HG03558 (cell line): ENCODE results near the gene FBXL4.

Experiments
- ATAC-seq: cut with Tn5 transposase; IDR thresholded peaks from one replicate; pipeline ENCODE4 v1.9.1; 2021; ENCODE audit warnings: moderate number of reproducible peaks; ENCODE audit not compliant: unreplicated experiment; ENCODE audit errors: extremely low read depth

Gene FBXL4

DNA sequence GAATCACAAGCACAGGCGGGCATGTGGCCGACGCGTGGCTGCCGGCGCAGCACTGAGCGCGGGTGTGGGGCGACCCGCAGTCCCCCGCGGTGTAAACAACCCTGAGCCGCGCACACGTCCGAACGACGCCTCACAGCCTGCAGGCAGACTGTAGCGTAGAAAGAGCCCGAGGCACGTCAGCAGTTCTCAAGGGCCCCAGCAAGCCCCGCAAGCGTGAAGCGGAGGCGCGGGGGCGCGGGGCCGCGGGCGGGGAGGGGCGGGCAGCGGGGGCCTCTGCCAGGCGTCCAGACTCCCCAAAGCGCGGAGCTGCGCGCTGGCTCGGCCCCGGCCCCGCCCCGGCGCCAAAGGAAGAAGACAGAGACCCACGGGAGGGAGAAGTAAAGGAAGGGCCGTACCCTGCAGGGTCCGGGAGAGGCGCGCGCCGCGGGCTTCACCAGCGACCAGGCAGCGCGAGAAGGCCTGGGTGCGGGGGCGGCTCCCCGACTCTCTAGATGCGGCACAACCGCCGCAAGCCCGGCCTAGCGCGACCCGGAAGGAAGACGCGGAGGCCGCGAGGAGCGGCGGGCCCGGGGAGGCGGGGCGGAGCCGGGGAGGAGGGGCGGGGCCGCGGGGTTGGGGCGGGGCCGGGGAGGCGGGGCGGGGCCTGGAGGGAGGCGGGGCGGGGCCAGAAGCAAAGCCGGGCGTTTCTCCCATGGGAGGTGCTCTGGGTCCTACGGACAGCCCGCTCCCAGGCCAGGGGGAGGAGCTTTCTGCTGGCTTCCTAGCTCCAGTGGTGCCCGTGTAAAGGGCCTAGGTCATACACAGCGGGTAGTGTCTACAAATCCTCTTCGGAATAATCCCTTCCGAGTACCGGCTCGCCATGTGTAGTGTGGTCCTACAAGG is at the start of gene FBXL4:
Gene FBXL4, minus strand, starts transcription at position 536 of the 882 bp plus-strand sequence. CDS start 20,958 bp downstream, outside the sequence.
- peak; percentile 46 for ATAC-seq

GRCh38 chr6:98995116-98995515 is 47.4 kb upstream of the FBXL4 start:
- no peak for ATAC-seq

DNA sequence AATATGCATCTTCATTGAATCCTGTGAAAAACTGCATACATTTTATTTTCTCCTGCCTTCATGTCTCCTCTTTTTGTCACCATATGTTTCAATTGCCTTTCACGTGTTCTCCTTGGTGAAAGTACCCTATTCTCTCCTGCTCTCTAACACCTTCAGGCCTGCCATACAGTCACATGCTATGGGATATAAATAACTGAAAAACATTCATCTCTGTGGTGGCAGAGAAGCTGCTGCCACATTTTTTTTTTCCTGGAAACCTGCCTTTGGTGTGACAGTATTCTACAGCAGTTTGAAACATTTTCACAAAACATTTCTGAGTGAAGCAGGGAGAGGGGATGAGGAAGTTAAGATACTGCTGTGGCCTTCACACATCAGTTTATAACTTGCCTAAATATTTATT is 44.8 kb upstream of the FBXL4 start:
- ATAC-seq: no peak

DNA sequence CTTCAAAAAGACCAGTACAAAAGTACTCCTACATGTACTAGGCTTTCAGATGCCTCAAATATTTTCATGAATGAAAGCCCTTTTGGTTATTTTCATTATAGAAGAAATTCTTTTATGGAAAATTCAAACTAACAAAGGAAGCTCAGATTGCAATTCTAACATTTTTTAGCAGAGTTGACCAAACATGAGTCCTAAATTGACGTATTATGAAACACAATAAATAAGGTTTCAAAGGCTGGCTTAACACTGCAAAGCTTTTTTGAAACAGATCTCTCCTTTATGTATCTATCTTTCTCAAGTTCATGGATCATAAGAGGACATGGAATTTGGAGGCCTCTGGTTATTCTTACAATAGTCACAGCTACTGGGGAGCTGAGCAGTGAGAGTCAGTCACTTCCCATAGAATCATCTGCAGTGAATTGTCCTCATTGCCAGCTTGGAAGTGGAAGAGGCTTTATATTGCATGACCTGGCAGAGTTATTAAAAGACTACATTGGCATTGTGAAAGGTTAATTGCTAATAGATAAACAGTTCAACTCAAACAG is 38.4 kb upstream of the FBXL4 start:
- no peak for ATAC-seq

GRCh38 chr6:98985391-98985790 is 37.6 kb upstream of the FBXL4 start:
- no peak for ATAC-seq

DNA sequence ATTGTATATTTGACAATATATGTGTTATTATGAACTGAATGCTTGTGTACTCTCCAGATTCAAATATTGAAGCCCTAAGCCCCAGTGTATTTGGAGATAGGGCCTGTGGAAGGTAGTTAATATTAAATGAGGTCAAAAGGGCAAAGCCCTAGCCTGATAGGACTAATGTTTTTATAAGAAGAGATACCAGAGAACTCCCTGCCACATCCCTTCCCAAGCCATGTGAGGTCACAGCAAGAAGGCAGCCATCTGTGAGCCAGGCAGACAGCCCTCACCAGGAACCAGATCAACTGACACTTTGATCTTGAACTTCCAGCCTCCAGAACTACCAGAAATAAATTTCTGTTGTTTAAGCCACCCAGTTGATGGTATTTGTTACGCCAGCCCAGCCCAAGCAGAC is 36.4 kb upstream of the FBXL4 start:
- no peak for ATAC-seq

- ATAC-seq: no peak
Observed at GRCh38 chr6:98981473-98981872, 33.7 kb upstream of the FBXL4 start.

DNA sequence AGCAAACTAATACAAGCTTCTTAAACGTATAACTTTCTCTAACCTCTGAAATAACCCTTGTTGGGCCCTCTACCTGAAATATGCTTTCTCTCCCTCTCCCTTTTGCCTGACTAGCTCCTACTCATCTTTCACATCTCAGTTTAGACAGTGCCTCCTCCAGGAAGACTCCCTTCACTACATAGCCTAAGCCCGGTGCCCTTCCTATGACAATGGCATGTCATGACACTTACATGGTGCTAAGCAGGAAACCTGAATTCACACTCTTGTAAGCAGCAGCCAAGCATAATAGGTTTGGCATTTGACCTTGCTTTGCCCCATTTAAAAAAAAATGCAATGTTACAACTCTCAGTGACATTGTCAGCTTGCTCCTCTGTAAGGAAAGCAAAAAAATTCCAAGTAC is 33.1 kb upstream of the FBXL4 start:
- ATAC-seq: no peak

DNA sequence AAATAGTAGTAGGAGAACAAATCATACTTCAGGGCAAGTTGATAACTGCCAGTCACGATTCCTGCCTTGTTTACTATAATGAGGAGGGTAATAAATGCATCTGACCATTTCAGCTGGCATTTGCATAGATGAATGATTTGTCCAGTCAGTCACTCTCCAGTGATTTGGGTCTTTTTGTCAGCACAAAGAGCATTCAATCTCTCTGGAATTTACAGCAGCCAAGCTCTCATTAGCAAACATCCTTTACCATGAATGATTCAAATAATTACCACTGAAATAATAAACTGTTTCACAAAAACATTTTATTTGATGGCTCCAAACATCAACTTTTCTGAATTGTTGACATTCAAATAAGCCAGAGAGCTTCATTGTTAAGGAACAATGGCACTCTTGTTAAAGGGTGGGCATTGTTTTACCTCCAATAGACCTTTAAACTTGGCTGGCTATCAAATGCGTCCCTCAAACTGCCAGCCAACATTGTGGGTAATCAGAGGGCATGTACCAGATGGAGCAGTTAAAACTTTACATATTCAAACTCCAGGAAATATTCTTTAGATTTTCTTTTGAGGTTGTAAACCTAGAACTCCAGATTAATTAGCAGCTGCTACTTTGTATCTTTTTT is 30.0 kb upstream of the FBXL4 start:
- ATAC-seq: no peak

GRCh38 chr6:98976674-98977385 is 29.1 kb upstream of the FBXL4 start:
- no peak for ATAC-seq

DNA sequence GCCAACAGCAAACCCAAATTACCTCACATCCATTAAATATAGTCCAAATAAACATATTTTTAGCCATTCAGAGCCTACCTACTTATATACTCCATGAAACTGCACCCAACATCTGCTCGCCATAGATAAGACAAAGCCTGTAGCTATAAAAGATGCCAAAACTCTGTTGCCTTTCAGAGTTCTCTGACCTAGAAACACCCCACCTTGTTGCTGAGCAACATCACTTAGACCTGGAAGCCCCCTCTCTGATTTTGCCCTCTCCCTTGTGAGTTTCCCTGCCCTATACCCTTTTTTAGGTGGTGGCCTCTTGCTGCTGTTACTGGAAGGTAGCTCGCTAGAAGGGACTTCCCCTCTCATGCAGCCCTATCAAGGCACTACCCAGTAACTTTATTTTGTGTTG is 27.7 kb upstream of the FBXL4 start:
- ATAC-seq: no peak

DNA sequence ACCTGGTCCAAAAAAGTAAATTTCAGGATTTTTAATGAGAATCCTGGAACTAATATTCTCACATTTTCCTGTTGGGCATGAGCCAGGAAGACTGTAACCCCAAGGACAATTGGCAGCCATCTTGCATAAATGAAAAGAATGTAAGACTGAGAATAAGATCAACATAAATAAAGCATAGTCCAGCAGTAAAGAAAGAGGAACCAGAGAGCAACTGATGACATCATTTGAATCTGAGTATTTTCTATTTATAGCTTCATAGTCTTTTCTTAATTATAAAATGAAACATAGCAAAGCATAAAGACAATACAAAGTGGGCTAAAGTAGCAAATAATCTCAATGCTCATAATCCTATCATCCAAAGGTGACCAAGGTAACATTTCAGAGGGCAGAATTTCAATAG is 26.6 kb upstream of the FBXL4 start:
- no peak for ATAC-seq

- no peak for ATAC-seq
Observed at GRCh38 chr6:98973571-98973970, 25.8 kb upstream of the FBXL4 start.

GRCh38 chr6:98971303-98971702 is 23.6 kb upstream of the FBXL4 start:
- ATAC-seq: no peak

DNA sequence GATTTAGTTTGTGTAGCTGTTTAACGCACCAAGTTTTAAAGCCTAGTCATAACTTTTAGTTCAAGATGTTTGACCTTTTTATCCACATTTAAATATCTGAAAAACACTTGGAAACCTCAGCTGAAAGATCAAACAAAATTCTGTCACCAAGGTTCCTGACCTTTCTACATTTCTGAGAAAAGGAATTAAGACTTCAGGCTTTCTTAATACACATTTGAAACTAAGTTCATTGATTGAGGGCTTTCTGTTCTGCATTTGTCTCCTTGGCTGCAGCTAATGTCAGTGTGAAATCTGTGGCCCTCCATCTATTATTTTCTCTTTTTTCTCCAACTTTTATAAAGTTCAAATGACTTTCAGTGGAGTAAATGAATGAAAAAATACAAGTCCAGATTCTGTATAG is 22.7 kb upstream of the FBXL4 start:
- ATAC-seq: no peak

DNA sequence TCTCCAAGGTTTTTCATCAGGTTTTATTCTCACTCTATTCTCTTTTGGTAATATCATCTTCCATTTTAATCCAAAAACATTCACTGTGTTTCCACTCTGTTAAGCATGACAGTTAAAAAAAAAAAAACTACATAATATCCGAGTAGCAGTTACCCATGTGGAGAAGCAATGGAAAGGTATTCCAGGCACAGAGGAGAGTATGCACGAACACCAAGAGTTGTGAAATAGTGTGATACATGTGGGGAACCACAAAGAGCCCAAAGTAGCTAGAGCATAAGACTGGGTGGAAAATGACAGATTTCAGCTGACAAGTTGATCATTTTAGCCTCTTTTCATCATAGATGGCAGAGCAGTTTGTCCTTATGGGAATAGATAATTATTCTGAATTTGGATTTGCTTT is 19.9 kb upstream of the FBXL4 start:
- ATAC-seq: no peak

DNA sequence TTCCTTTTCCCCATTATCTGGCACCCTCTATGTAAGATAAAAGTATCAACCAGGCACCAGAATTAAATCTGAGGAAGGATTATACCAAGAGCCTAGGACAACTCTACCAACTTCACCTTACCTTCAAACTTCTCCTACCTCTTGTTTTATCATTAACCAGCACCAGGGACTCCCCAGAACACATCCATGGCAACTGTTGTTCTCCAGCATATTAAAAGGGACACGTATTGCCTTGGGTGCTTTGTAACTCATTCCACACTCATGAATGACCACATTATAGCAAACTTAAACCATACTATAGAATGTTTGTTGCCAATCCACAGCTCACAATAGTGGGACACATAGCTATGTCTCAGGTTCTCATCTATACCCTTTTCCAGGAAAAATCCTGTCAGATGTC is 11.9 kb upstream of the FBXL4 start:
- no peak for ATAC-seq

DNA sequence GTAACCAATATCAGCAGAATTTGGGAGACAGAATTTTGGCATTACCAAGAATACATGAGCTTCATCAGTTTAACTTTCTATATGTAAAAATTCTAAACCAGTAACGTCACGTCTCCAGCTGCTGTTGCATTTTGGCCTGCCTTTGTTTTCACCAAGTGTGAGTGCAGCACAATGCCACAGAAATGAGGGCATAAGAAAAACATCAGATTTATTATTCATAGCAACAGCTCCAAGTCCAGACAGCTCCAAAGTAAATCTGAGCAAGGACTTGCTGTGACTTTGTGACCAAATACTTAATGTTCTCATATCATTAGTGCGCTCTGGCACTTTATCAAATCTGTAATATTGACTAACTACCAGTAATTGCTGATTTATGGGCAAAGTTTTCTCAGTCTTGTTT is 11.0 kb upstream of the FBXL4 start:
- no peak for ATAC-seq

GRCh38 chr6:98957450-98957849 is 9.7 kb upstream of the FBXL4 start:
- no peak for ATAC-seq

DNA sequence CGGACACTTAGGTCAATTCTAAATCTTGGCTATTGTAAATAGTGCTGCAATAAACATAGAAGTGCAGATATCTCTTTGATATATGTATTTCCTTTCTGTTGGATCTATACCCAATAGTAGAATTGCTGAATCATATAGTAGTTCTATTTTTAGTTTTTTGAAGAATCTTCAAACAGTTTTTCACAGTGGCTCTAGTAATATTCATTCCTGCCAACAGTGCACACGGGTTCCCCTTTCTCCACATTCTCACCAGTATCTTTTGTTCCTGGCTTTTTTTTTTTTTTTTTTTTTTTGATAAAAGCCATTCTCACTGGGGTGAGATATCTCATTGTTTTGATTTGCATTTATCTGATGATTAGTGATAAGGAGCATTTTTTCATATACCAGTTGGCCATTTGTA is 1.8 kb upstream of the FBXL4 start:
- no peak for ATAC-seq

- ATAC-seq: peak; percentile 15
Observed at GRCh38 chr6:98946879-98947410, 801 bp downstream of the FBXL4 start.
